T-helper 22 cell (primary cell): Measurements from ENCODE around the gene PYY.
"Not testable (repeated sequence)": the region's sequence is repeated elsewhere in the genome, so short reads cannot be mapped to it uniquely, and the experiment has no call there.

ENCODE experiments used
- DNase-seq: peaks from one replicate; pipeline ENCODE4 v3.0.0-alpha.2; 2020; ENCODE audit warnings: low read depth

The PYY gene

GRCh38 chr17:43953746-43954145, at the start of gene PYY:
PYY (minus strand) TSS chr17:43953940; CDS start chr17:43953483, 457 bp downstream.
- no peak for DNase-seq

GRCh38 chr17:44002141-44002848, 48.6 kb upstream of the PYY start:
- DNase-seq = no peak

DNA sequence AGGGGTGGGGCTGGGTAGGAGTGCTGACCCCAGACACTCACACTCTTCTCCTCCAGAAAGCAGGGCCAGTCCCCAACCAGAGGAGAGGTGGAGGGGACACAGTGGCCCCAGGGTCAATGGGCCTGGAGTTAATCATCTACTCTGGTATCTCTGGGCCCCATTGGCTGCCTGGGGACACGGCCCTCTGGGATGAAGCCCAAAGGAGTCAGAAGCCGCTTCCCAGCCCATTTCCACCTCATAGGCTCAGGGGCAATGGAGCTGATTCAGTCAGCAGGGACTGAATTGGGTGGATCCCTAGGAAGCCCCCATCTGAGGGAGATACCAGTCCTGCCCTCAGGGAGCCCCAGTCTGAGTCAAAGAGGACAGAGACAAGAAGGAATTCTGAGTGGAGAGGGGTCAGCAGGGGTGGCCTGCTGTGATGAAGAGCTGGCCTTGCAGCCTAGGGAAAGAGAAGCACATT, 47.8 kb upstream of the PYY start:
- no peak for DNase-seq

DNA sequence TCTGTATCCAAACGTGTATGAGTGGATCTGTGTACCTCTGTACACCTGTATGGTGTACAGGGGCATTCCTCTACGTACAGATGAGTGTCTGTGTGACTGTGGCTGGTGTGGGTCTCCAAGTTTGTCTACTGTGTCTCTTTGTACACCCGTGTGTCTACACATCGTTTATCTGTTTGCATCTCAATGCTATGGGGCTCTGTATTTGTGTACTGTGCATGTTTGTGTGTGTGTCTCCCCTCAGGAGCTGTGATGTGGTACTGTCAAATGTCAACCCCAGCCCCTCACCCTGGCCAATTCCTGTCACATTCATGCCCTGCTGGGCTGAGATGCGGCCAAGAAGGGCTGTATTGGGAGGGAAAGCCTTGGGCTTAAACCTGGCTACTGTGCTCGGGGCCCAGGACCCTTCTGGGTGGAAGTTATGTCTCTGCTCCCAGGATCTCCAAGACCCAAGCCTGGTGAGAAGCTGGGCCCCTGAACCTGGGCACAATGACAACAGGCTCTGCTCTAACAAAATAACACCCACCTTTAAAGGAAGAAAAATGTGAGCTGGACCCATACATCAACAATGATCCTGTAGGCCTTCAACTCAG, 47.2 kb upstream of the PYY start:
- DNase-seq = no peak

GRCh38 chr17:44000141-44000860, 46.6 kb upstream of the PYY start:
- DNase-seq = no peak

DNA sequence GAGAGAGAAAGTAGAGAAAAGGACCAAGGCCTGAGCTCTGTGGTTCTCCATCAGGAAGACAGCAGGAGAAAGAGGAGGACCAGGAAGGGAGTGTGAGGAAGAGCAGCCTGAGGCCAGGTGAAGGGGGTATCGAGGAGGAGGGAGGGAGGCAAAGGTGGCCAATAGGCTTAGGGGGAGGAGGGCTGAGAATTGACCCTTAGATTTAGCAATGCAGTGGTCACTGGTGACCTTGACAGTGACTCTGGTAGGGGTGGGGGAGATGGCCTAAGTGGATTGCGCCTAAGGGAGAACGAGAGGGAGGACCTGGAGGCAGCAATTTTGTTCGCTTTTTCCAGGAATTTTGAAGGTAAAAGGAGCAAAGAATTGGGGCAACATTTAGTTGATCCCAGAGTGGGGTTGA, 45.3 kb upstream of the PYY start:
- no peak for DNase-seq

GRCh38 chr17:43998552-43998951, 44.8 kb upstream of the PYY start:
- DNase-seq = no peak

DNA sequence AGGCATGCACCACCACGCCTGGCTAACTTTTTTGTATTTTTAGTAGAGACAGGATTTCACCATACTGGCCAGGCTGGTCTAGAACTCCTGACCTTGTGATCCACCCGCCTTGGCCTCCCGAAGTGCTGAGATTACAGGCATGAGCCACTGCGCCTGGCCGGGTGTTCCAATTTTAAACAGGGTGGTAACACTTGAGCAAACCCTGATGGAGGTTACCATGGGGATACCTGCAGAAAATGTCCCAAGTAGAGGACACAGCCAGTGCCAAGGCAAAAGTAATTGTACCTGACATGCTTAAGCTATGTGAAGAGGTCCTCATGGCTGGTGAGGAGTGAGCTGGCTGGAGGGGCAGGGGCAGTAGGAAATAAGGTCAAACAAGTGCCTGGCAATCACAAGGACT, 43.4 kb upstream of the PYY start:
- DNase-seq = not testable (repeated sequence)

DNA sequence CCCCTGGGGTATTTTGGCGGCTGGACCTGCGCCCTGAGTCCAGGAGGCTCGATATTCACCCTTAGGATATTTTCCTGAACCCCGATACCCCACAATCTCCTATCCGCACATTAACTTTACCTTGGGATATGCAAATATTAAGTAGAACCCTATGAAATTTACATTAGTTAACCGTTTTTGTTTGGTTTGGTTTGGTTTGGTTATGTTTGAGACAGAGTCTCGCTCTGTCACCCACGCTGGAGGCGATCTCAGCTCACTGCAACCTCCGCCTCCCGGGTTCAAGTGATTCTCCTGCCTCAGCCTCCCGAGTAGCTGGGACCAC, 41.4 kb upstream of the PYY start:
- DNase-seq = no peak

DNA sequence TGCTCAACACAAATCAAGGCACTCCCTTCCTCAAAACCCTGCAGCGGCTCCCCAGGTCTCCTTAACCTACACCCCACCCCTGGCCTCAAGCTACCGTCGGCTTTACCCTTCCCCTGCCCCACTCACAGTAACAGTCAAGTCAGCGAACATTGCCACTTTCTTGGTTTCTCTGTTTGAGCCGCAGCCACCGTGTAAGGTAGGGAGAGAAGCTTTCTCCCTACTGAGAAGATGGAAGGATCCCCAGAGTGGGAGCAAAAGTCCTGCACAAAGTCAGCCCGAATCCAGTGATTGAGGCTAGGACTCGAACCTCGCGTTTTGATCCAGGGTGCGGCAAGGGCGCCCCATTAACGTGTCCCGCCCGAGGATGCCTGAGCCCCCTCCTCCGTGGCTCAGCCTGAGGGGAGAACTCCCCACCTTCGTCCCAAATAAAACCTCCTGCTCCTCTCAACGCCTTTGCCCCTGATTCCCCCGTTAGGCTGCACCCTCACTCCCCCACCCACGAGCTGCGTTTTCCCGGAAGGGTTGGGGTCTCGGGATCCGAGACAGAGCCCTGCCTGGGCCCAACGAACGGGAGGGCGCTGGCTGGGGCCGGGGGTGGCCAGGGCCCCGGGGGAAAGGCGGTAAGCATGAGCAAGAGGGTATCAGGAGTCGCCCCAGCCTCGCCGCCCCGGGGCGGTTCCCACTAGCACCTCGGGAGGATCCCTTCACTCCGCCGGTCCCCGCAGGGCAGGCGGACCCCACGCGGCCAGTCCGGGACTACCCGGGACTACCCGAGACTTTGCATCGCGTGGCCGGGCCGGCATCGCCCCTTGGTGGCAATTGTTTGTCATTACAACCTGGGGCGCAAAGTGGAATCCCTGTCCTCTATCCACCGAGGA, 40.8 kb upstream of the PYY start:
- peak; percentile 33 for DNase-seq

GRCh38 chr17:43992641-43993040, 38.9 kb upstream of the PYY start:
- DNase-seq = no peak

DNA sequence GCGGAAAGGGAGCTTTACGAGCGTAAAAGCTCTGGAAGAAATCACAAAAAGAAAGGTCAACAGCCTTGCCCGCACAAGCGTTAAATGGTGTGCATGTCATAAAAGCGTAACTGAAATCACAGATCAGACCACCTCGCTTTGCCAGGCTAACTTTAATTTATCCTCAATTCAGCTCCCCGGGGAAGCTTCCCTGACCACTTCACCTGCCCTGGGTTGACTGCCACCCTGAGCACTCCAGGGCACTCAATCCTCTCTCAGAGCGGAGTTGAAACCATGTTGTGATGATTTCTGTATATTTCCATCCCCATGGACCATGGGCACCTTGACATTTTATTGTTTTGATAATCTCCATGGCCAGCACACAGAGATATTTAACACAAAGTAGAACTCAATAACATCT, 34.6 kb upstream of the PYY start:
- no peak for DNase-seq

DNA sequence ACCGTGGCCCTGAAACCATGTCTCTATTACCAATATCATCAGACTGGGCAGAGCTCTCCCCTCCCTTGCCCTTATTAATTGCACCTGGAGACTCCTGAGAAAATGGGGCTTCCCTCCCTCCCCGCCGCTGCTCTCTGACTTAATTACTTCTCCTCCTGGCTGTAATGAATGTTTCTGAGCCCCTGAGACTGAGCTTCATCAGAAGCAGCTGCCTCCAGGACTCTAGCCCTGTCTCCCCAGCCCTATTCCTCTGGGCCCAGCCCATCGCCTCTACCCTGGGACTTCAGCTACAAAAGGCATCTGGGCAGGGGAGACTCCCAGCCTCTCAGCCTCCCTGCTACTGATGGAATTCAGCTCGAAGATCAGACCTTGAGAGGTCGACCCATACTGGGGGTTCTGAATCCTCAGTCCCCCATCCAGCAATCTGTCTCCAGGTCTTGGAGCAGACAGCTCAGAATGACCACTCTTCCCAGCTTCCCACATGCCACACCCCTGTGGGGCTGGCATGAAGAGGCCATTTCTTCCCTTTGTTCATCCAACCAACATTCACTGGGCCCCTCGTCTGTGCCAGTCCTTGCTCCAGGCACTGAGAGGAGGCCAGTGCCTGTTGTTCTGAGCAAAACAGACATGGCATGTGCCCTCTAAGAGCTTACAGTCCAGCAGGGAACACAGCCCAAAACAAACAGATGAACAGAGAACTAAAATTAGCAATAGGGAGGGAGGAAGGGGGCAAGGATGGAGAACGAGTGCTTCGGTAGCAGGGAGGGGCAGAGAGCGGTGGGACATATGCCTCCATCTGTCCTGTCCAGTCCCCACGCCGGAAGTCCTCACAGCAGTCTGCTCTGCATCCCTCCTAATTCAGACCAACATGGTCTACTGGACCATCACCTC, 33.6 kb upstream of the PYY start:
- DNase-seq = no peak

- no peak for DNase-seq
These were observed 32.7 kb upstream of the PYY start for GRCh38 chr17:43986225-43986981.

- no peak for DNase-seq
These were observed 30.8 kb upstream of the PYY start for GRCh38 chr17:43984521-43984920.

DNA sequence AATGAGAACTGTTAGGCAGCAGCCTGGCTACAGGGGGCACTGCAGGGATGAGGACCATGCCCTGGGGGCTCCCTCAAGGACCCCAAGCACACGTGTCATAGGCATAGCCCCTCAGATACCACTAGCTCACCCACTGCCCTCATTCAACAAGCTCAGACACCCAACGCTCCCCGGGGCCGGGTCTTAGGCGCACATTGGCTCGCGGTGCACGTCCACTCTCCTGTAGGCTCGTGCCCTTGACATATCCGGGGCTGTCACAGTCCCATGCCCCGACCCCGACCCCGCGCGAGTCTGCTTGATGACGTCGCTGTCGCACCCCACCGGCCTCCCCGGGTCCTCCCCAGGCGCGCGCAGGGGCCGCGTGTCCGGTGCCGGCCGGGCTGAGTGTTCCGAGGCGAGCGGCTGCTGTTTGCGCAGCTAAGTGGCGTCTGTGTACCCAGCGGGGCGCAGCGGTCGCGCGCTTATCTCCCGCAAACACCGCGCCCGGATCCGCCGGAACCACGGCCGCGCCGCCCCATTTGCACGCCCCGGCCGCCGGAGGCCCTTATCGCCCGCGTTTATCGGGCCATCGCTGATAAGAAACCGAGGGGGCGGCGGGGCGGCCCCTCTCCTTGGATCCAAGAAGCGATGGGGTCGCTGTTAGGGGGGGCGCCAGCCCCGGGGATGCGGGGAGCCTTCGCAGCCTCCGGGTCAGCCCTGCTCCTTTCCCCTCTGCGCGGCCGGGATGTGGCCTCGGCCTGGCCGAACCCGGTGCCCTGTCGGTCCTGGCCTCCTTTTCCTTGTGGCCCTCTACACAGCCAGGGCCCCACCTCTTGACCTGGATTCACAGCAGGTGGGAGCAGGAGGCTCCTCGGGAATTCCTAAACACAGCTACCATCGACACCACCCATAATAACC, 30.0 kb upstream of the PYY start:
- no peak for DNase-seq

- no peak for DNase-seq
These were observed 29.4 kb upstream of the PYY start for GRCh38 chr17:43983196-43983514.

DNA sequence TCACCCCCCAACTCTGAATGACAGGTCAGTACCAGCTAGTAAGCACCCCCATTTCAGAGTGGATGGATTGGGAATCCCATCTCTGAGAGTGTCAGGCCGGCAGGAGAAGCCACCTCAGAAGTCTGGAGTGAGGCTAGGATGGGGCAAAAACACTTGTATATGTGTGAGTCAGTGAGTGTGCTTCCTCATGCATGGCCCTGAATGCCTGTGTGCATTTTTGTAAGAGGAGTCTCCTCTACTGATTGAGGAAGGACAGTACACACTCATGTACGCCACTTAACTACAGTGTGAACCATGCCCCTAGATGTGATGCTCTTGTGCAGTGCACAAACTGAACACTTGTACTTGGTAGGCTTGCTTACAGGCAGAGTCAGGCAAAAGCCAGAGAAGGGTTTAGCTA, 28.4 kb upstream of the PYY start:
- no peak for DNase-seq

DNA sequence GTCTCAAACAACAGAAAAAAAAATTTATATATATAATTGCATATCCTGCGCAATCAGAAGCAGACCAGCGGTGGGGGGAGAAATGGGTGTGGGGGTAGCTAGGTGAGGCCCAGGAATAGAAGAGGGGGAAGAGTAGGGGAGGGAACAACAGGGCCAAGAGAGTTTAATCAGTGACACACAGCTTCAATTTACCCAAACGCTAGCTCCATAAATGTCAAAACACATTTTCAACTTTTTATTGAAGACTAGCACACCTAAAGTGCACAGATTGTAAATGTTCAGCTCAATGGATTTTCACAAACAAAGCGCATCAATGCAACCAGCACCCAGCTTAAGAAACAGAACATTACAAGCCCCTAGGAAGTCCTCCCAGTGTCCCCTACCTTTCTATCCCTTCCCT, 25.9 kb upstream of the PYY start:
- no peak for DNase-seq

- no peak for DNase-seq
These were observed 25.3 kb upstream of the PYY start for GRCh38 chr17:43979011-43979410.
